Measurements from ENCODE around the gene ARID1B.

ARID1B gene

DNA sequence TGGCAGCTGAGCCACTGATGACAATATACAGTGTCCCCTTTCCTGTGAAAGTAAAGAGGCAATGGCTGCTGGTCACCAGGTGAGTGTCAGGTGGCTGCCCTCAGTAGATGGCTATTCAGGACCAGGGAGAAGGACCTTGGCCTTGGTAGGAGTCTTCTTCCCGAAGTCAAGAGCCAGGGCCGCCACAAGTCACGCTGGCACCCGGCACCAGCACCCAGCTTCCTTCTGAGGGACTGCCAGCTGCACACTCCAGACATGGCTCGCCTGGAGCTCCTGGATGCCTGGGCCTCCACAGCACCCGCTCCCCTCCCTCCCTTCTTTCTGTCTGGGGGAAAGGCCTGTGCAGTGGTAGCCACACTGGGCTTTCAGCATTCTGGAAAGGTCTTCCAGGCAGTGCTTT lies 419.2 kb downstream of the ARID1B start:
- no peak overlapping the region for H3K4me3 ChIP-seq (ENCODE audit: low read depth, low read length)

DNA sequence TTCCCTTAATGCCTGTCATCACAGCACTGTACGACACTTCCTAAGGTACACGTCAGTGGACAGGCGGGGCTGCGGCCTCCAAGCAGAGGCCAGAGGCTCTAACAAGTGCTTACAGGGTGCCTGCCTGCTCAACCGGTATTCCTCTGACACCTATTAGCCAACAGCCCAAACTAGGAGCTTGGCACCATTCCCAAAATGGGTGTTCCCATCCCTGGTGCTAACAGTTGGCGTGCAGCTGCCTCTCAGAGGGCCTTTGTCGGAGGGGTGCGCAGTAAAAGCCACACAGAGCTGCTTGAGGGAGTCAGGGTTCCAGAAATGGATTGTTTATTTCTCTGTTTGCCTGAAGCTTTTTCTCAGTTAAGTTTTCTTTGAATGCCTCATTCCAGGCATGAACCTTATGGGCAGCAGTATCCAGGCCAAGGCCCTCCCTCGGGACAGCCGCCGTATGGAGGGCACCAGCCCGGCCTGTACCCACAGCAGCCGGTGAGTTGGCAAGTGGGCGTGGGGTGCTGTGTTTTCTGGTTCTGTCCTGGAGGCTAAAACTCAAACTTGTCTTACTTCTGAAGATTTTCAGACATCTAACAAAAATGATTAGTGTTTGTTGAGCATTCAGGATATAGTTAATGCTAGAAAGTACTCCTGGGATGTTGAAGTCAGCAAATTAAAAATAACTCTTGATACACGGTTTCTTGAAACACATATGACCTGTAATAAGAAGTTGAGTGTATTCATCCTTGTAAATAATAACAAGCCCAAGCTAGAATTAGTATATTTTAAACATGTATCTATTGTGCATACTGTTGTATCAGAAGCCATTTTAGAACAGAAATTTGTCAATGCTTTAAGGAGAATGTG lies 421.5 kb downstream of the ARID1B start:
- no peak overlapping the region for H3K4me3 ChIP-seq (ENCODE audit: low read depth, low read length)

DNA sequence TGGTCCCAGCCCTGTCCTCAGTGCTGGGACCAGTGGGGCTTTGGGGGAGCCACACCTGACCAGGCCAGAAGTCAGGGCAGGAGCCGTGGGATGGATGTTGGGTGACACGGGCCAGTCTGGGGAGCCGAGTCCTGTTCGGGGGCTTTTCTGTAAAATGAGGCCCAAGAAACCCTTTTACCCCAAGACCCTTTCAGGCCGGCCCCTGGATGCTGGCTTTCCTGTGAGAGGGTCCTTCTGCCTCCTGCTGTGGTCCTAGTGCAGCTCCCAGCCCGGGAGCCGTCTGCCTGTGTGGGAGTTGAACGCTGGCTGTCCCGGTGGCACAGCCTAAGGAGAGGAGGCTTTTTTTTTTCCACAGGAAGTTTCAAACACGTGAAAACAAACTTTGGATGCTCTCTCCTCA lies 422.9 kb downstream of the ARID1B start:
- H3K4me3 ChIP-seq (ENCODE audit: low read depth, low read length): no peak overlapping the region

DNA sequence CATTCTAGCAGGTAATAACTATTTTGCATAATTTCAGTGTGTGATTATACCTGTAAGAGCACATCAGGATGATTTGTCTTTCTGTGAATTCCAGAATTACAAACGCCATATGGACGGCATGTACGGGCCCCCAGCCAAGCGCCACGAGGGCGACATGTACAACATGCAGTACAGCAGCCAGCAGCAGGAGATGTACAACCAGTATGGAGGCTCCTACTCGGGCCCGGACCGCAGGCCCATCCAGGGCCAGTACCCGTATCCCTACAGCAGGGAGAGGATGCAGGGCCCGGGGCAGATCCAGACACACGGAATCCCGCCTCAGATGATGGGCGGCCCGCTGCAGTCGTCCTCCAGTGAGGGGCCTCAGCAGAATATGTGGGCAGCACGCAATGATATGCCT lies 423.4 kb downstream of the ARID1B start:
- H3K4me3 ChIP-seq (ENCODE audit: low read depth, low read length): no peak overlapping the region

DNA sequence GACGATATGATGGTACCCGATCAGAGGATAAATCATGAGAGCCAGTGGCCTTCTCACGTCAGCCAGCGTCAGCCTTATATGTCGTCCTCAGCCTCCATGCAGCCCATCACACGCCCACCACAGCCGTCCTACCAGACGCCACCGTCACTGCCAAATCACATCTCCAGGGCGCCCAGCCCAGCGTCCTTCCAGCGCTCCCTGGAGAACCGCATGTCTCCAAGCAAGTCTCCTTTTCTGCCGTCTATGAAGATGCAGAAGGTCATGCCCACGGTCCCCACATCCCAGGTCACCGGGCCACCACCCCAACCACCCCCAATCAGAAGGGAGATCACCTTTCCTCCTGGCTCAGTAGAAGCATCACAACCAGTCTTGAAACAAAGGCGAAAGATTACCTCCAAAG lies 423.9 kb downstream of the ARID1B start:
- H3K4me3 ChIP-seq (ENCODE audit: low read depth, low read length): no peak overlapping the region

DNA sequence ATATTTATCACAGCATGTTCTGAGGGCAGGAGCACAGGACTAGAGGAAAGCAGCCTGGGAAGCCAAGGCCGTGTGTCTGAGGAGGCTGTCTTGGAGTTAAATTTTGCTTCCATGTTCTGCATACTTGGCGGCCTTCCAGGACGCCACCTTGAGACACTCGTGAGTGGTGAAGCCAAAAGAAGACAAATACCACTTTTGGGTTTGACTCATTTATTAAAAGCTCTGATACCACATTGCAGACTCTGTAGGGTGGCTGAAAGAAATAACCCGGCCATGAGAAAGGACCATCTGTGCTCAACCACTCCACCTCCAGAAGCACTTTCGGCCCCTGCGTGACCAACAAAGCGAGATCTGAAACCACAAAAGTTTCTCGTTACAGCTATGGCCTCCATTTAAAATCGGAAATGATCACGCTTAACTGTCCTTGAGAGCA lies 426.1 kb downstream of the ARID1B start:
- H3K4me3 ChIP-seq (ENCODE audit: low read depth, low read length): no peak overlapping the region

DNA sequence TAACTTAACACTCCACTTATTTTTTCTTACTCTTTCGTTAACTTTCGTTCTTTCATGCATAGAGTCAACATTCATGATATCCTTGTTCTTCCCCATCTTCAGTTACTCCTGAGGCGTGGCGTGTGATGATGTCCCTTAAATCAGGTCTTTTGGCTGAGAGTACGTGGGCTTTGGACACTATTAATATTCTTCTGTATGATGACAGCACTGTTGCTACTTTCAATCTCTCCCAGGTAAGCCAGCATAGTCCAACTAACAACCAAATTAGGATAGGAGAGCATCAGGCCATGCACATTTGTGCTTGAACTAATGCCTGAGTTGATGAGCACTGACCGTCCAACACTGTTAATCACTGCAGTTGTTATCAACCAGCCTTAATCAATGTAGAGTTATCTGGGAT lies 426.6 kb downstream of the ARID1B start:
- H3K4me3 ChIP-seq (ENCODE audit: low read depth, low read length): no peak overlapping the region

DNA sequence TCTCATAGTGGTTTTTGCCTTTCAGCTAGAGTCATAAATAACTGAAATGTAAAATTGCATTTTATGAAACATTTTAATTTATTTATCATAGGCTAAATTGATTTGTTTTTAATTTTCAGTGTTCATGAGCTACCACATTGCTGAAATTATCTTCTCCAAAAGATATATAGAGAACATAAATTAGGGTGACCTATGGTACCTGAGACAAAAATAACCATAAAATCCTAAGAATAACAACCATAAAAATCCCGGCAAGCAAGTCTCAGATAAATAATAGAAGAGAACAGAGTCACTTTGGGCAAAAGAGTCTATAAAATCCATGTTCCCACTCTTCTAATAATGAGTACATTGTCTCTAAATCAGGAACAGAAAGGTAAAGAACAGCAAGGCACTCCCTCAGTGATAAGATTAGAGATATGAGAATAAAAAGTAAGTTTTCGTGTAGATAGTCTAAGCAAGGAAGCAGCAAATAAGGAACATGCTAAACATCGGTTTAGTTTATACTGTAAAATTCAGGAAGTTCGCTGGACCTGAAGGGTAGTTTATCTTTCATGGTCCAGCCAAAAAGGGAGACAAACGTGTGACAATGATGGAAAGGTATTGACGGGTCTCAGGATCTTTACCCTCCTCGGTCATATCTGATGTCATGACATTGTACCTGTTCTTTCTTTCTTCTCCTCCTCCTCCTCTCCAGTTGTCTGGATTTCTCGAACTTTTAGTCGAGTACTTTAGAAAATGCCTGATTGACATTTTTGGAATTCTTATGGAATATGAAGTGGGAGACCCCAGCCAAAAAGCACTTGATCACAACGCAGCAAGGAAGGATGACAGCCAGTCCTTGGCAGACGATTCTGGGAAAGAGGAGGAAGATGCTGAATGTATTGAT lies 428.5 kb downstream of the ARID1B start:
- no peak overlapping the region for H3K4me3 ChIP-seq (ENCODE audit: low read depth, low read length)

DNA sequence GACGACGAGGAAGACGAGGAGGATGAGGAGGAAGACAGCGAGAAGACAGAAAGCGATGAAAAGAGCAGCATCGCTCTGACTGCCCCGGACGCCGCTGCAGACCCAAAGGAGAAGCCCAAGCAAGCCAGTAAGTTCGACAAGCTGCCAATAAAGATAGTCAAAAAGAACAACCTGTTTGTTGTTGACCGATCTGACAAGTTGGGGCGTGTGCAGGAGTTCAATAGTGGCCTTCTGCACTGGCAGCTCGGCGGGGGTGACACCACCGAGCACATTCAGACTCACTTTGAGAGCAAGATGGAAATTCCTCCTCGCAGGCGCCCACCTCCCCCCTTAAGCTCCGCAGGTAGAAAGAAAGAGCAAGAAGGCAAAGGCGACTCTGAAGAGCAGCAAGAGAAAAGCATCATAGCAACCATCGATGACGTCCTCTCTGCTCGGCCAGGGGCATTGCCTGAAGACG lies 429.2 kb downstream of the ARID1B start:
- H3K4me3 ChIP-seq (ENCODE audit: low read depth, low read length): no peak overlapping the region

DNA sequence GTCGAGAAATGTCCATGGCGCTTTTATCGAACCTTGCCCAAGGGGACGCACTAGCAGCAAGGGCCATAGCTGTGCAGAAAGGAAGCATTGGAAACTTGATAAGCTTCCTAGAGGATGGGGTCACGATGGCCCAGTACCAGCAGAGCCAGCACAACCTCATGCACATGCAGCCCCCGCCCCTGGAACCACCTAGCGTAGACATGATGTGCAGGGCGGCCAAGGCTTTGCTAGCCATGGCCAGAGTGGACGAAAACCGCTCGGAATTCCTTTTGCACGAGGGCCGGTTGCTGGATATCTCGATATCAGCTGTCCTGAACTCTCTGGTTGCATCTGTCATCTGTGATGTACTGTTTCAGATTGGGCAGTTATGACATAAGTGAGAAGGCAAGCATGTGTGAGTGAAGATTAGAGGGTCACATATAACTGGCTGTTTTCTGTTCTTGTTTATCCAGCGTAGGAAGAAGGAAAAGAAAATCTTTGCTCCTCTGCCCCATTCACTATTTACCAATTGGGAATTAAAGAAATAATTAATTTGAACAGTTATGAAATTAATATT lies 430.4 kb downstream of the ARID1B start:
- H3K4me3 ChIP-seq (ENCODE audit: low read depth, low read length): no peak overlapping the region

DNA sequence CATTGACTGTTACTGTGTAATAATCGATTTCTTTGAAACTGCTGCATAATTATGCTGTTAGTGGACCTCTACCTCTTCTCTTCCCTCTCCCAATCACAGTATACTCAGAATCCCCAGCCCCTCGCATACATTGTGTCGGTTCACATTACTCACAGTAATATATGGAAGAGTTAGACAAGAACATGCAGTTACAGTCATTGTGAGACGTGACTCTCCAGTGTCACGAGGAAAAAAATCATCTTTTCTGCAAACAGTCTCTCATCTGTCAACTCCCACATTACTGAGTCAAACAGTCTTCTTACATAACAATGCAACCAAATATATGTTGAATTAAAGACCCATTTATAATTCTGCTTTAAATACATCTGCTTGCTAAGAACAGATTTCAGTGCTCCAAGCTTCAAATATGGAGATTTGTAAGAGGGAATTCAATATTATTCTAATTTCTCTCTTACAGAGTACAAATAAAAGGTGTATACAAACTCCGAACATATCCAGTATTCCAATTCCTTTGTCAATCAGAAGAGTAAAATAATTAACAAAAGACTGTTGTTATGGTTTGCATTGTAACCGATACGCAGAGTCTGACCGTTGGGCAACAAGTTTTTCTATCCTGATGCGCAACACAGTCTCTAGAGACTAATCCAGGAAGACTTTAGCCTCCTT lies 432.8 kb downstream of the ARID1B start:
- H3K4me3 ChIP-seq (ENCODE audit: low read depth, low read length): no peak overlapping the region

DNA sequence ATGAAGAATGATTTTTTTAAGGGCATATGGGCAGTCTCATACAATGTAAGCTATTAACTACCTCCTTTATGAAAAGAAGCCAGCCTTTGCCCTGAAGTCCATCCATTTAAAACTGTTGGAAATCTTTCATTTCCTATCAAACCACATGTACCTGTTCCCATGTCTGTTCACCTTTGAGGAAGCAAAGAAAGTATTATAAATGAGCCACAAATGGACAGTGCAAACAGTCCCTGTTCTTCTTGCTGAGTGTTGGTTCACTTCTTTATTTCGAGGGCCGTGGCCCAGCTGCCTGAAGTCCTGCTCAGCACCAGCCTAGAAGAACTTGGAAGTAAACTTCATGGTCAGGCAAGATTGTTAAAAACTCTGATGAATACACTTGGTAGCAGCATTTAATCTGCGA lies 433.8 kb downstream of the ARID1B start:
- H3K4me3 ChIP-seq (ENCODE audit: low read depth, low read length): no peak overlapping the region

DNA sequence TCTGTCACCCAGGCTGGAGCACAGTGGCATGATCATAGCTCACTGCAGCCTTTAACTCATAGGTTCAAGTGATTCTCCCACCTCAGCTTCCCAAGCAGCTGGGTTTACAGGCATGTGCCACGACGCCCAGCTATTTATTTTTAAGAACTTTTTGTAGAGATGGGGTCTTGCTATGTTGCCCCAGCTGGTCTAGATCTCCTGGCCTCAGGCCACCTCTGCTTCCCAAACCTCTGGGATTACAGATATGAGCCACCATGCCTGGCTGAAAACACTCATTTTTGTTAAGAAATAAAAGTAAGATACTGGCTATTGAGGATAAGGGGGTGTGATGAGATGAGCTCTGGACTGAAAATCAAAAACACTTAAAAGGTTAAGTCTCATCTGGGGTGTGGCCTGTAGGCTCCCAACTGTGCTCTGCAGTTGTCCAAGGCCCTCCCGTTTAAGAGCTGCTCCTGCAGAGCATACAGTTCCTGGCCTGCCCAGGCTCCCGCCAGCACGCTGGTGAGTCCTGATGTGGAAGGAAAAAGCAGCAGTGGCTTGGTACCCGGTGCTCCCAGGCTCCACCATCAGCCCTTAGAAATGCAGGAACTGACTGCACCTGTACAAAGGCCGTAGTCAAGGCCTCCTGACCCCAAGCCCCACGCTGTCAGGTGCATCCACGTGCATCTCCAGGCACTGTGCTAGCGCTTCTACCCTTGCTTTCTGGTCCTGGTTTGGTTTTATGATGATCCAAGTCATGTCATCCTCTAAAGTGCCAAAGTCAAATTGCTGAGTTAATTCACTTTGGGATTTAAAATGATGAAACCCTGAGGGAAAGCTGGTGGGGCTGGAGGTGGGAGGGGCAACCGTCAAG lies 434.7 kb downstream of the ARID1B start:
- no peak overlapping the region for H3K4me3 ChIP-seq (ENCODE audit: low read depth, low read length)

DNA sequence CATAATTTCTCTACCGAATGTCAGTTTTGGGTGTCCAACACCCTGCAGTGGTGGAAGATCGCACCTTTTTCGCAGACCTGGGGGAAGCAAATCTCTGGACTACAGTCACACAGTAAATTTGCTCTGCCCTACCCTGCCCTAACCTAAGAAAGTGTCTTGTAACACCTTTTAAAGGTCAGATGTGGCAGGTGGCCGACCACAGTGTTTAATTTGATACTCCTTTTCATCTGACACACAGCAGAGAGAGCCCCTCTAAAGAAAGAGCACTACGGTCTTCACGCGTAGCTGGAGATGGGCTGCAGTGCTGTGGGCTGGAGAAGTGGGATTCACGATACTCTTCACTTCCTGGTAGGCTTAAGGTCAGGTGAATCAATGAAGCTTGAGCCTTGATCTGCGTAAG lies 436.2 kb downstream of the ARID1B start:
- no peak overlapping the region for H3K4me3 ChIP-seq (ENCODE audit: low read depth, low read length)

DNA sequence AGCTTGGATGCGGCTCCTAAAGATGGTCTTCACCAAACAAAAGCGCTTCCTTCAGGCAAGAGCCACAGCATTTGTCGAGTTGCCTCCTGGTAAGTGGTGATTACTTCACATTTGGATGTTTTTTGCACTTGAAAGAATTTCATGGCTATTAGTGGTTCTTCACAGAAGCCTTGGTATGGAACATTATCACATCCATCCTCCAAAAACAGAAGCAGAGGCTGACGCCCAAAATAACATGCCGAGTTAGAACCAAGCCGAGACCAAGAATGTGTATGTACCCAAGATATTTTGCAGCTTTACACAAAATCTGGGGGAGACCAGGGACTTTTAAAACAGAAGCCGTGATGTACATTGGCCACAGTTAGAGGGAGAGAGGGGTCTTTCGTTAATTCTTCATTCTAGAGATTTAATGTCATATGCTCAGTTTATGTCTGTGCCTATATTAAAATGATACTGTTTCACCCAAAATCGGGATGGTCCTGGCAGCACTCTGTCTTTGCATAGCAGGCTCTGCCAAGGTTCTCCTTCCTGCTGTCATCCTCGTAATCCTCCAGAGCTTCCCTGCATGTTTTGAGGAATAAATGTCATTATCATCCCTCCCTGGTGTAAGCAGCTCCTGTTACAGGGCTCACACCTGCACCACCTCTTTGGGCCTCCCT lies 436.9 kb downstream of the ARID1B start:
- no peak overlapping the region for H3K4me3 ChIP-seq (ENCODE audit: low read depth, low read length)

DNA sequence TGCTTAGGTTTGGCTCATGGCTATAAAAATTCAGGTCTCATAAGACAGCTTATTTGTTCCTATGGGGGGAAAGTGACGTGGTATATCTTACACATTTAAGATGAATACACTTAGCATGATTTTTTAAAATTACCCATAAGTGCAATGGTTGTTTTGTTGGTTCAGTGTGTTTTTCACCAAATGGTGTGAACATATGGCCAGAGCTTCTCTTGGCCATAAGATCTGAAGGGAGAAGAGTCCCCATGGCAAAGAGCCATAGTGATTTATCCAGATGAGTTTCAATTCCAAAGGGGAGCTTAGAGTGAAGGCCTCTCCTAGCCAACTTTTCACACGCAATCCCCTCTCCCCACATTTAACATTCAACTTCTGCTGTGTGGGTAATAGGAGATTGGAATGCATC lies 438.5 kb downstream of the ARID1B start:
- no peak overlapping the region for H3K4me3 ChIP-seq (ENCODE audit: low read depth, low read length)

DNA sequence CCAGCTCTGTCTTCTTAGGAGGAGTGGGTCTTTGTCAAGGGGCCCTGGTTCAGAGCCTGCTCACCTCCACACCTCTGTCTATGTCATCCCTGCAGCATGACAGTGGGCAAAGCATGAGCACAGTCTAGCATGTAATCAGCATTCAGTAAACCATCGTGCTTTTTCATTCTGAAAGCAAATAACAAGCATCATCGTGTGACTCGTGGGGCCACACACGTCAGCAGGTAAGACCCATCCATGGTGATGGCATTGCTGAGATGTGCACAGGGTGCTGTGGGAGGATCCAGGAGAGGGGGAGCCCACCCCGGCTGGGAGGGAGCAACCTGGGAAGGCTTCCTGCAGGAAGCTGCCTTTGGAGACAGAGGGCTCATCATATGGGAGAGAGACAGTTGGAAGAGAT lies 439.4 kb downstream of the ARID1B start:
- no peak overlapping the region for H3K4me3 ChIP-seq (ENCODE audit: low read depth, low read length)

DNA sequence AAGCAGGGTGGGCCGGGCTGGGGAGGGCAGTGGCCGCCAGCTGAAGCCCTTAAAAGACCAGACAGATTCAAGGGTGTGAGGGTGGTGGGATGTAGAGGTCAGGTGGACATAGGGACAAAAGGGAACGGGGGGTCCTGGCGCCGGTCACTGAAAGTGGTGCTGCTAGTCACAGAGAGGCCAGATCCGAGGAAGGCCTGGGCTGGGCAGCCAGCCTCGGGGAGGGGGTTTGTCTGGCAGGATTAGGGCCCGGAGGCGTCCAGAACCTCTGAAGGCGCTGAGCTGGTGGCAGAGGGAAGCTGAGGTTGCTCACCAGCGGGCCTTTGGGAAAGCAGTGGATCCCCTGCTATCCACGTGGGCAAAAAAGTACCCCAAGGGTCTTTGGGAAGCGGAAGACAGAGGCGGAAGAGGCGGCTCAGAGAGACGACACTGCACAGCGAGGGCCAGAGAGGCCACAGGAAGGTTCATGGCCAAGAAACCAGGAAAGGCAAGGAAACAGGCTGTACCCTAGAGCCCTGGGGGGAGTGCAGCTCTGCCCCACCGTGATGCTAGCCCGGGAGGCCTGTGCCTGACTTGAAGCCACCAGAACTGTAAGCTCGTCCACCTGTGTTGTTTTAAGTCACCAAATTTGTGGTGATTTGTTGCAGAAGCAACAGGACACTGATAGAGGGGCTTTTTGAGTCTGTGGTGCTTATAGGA lies 440.2 kb downstream of the ARID1B start:
- H3K4me3 ChIP-seq (ENCODE audit: low read depth, low read length): no peak overlapping the region

DNA sequence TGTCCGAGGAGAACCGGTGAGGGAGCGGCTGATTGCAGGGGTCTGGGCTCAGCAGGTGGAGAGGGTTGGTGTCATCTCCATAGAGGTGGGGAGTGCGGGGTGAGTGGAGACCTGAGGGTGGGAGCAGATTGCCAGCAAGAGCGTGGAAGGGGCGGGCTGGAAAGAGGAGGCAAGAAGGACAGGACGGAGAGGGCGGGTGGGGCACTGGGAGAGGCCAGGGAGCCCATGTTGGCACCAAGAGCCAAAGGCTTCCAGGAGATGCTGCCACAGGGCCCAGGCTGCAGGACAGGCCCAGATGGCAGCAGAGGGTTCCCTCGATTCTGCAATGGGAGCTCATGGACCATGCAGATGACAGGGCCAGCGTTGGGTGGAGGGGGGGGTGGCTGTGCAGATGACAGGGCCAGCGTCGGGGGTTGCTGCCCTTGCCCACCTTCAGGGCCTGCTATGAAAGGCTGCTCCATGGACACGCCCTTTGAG lies 440.8 kb downstream of the ARID1B start:
- H3K4me3 ChIP-seq (ENCODE audit: low read depth, low read length): no peak overlapping the region

Data from iPS-11a (cell line).